Tibial nerve (tissue), 4 donors: ENCODE data around the gene TMTC3. TPM values are rescaled to one million over a fixed set of nuclear protein-coding genes. Genes with fewer than 3 reads are reported as not detected.

ENCODE experiments used
- DNase-seq, 2 donors: peaks; one replicate each; pipeline ENCODE4 v3.0.0-alpha.2; 2019; ENCODE audit warnings: low spot score in 2 of 2
- H3K27ac ChIP-seq, 4 donors: fragments of 200-600 bp; sonication (generic) in 3 of 4; one replicate each; pipeline ENCODE4 v1.5.1; 2017 to 2019; ENCODE audit warnings: mild to moderate bottlenecking in 1 of 4
- H3K27me3 ChIP-seq, 2 donors: fragments of 200-600 bp; sonication (generic) in 1 of 2; one replicate each; pipeline versions ENCODE4 v1.5.1 to v1.6.0; 2017 to 2019
- H3K36me3 ChIP-seq, 3 donors: fragments of 200-600 bp; sonication (generic); one replicate each; pipeline ENCODE4 v1.5.1; 2018 to 2019
- H3K4me1 ChIP-seq, 4 donors: fragments of 200-600 bp; sonication (generic) in 3 of 4; one replicate each; pipeline ENCODE4 v1.5.1; 2017 to 2019
- H3K4me3 ChIP-seq, 4 donors: fragments of 200-600 bp; sonication (generic) in 3 of 4; one replicate each; pipeline ENCODE4 v1.5.1; 2017 to 2019; ENCODE audit warnings: mild to moderate bottlenecking in 1 of 4, moderate library complexity in 1 of 4
- H3K9me3 ChIP-seq, 4 donors: fragments of 200-600 bp; sonication (generic) in 3 of 4; one replicate each; pipeline ENCODE4 v1.5.1; 2017 to 2019
- CTCF ChIP-seq, 5 experiments: fragments of 200-600 bp in 3 of 5; fragments of 450-650 bp in 2 of 5; sonication (generic) in 3 of 5; IDR thresholded peaks; one replicate each; pipeline ENCODE4 v1.5.1; 2016 to 2019; ENCODE audit warnings: antibody characterized with exemption in 5 of 5, mild to moderate bottlenecking in 3 of 5, moderate library complexity in 2 of 5
- EP300 ChIP-seq, 2 donors: sonication (generic); formaldehyde crosslinking; IDR thresholded peaks; one replicate each; pipeline ENCODE4 v1.6.1; 2017; ENCODE audit warnings: antibody characterized with exemption in 2 of 2, mild to moderate bottlenecking in 1 of 2
- POLR2A ChIP-seq, 2 donors: fragments of 450-650 bp; IDR thresholded peaks; one replicate each; pipeline ENCODE4 v1.6.1; 2017; ENCODE audit warnings: antibody characterized with exemption in 2 of 2, mild to moderate bottlenecking in 2 of 2, moderate library complexity in 2 of 2
- WGBS, 2 donors: methylation state at CpG; one replicate each; pipeline ENCODE4 v1.1.5; 2018; 5-methylcytosine and 5-hydroxymethylcytosine counted together
- total RNA-seq, 4 donors: library from RNA; depleted of rRNA; stranded (reverse); fragments of >200 nt; gene quantifications; one replicate each; pipeline ENCODE4 v1.1.0, GENCODE V29; 2016

TMTC3 gene
- total RNA-seq, 4 donors from 2014 or later, result 21.6 to 36.7 (median 26.4) TPM

- H3K27me3 ChIP-seq, result no peaks in the 10 kb centered on the region
- DNase-seq, result no peak
These were observed 3.7 kb downstream of the TMTC3 start for GRCh38 chr12:88145567-88146505.

GRCh38 chr12:88150063-88150462 lies 8.0 kb downstream of the TMTC3 start:
- 98 to 99% methylated on average over 2 of the region's 2 CpGs for WGBS, 2 donors
- TF ChIP-seq POLR2A (IDR thresholded peaks at IDR 0.05) (no peak), CTCF (IDR thresholded peaks at IDR 0.05) (no peak), EP300 (IDR thresholded peaks at IDR 0.05) (no peak)
- Histone ChIP-seq H3K4me1 (peaks cover 0 to 5% (median 0%) of the 10 kb centered on the region in 4 donors), H3K4me3 (no peak overlapping the region), H3K36me3 (peaks cover 0 to 4% (median 0%) of the 10 kb centered on the region in 3 donors), H3K27ac (no peak overlapping the region), H3K27me3 (no peaks in the 10 kb centered on the region), H3K9me3 (no peaks in the 10 kb centered on the region)
- DNase-seq, result no peak

More at GRCh38 chr12:88145567-88146505, 3.7 kb downstream of the TMTC3 start:
- no peak for TF ChIP-seq EP300 (IDR thresholded peaks at IDR 0.05)
- TF ChIP-seq POLR2A (IDR thresholded peaks at IDR 0.05), result no peak
- TF ChIP-seq CTCF (IDR thresholded peaks at IDR 0.05), result no peak
- Histone ChIP-seq H3K9me3 (no peaks in the 10 kb centered on the region), H3K4me3 (no peak overlapping the region), H3K36me3 (peaks cover 0 to 4% (median 0%) of the 10 kb centered on the region in 3 donors), H3K27ac (no peak overlapping the region), H3K4me1 (peaks cover 0 to 35% (median 5%) of the 10 kb centered on the region in 4 donors)
- WGBS, 2 donors, result 80 to 83% methylated on average over 5 of the region's 5 CpGs

- DNase-seq, result no peak
- WGBS, 2 donors, result 78 to 80% methylated on average over 3 of the region's 3 CpGs
- H3K36me3 ChIP-seq, result peaks cover 0 to 11% (median 0%) of the 10 kb centered on the region in 3 donors
- no peaks in the 10 kb centered on the region for H3K27me3 ChIP-seq
- H3K4me1 ChIP-seq, result no peaks in the 10 kb centered on the region
- H3K4me3 ChIP-seq, result no peak overlapping the region
- peak in 4 of 5 experiments; percentile 9 to 38 (median 24) for TF ChIP-seq CTCF (IDR thresholded peaks at IDR 0.05)
- TF ChIP-seq EP300 (IDR thresholded peaks at IDR 0.05), result no peak
- no peaks in the 10 kb centered on the region for H3K9me3 ChIP-seq
- H3K27ac ChIP-seq, result no peak overlapping the region
These were observed 11.9 kb downstream of the TMTC3 start for GRCh38 chr12:88153959-88154358.

- no peaks in the 10 kb centered on the region for H3K9me3 ChIP-seq
- no peak for DNase-seq
- no peaks in the 10 kb centered on the region for H3K4me1 ChIP-seq
- no peak overlapping the region for H3K4me3 ChIP-seq
- H3K27ac ChIP-seq, result no peak overlapping the region
- 88 to 100% methylated on average over 1 of the region's 1 CpG for WGBS, 2 donors
- TF ChIP-seq POLR2A (IDR thresholded peaks at IDR 0.05) (no peak), CTCF (IDR thresholded peaks at IDR 0.05) (no peak), EP300 (IDR thresholded peaks at IDR 0.05) (no peak)
- peaks cover 0 to 16% (median 0%) of the 10 kb centered on the region in 3 donors for H3K36me3 ChIP-seq
- H3K27me3 ChIP-seq, result no peaks in the 10 kb centered on the region
These were observed 14.1 kb downstream of the TMTC3 start for GRCh38 chr12:88156075-88156654.

GRCh38 chr12:88163371-88163770 lies 21.3 kb downstream of the TMTC3 start:
- no peak overlapping the region for H3K4me3 ChIP-seq
- WGBS, 2 donors, result 90 to 99% methylated on average over 2 of the region's 2 CpGs

More at GRCh38 chr12:88163371-88163770, 21.3 kb downstream of the TMTC3 start:
- Histone ChIP-seq H3K4me1 (no peaks in the 10 kb centered on the region), H3K36me3 (peaks cover 0 to 63% (median 0%) of the 10 kb centered on the region in 3 donors), H3K9me3 (no peaks in the 10 kb centered on the region), H3K27me3 (no peaks in the 10 kb centered on the region), H3K27ac (no peak overlapping the region)
- no peak for DNase-seq
- no peak for TF ChIP-seq POLR2A (IDR thresholded peaks at IDR 0.05)
